SK-N-SH (cell line): ENCODE results near the gene CRMP1. TPM values are rescaled to one million over a fixed set of nuclear protein-coding genes. Genes with fewer than 3 reads are reported as not detected.

Source experiments
- CTCF ChIA-PET: fragments of 300-600, 350-600 bp; formaldehyde crosslinking; extraction: SDS; loops from one replicate; lab custom pipeline; 2021; lab: Yijun Ruan, JAX
- POLR2A ChIA-PET: fragments of 350-600 bp; sonication (Branson Sonifier 250); formaldehyde crosslinking; extraction: SDS; loops from one replicate; lab custom pipeline; 2020; ENCODE audit warnings: antibody characterized with exemption, inconsistent platforms; lab: Yijun Ruan, JAX
- DNase-seq: peaks from one replicate; pipeline ENCODE4 v3.0.0; 2012
- H2AFZ ChIP-seq: fragments of 200-600 bp; sonication (generic); 2 replicates; pipeline ENCODE4 v1.8.1; 2016; ENCODE audit warnings: antibody characterized with exemption, mild to moderate bottlenecking, low read depth
- H3F3A ChIP-seq: fragments of 200-600 bp; sonication (generic); replicated peaks from 2 replicates; pipeline ENCODE3; 2016; ENCODE audit warnings: antibody characterized with exemption, mild to moderate bottlenecking; ENCODE audit not compliant: insufficient read depth
- H3K27ac ChIP-seq, 2 experiments: fragments of 200-500 bp in 1 of 2; fragments of 200-600 bp in 1 of 2; sonication (Bioruptor generic) in 1 of 2; sonication (generic), shearing (Covaris generic) in 1 of 2; 2 replicates each; pipeline versions ENCODE4 v1.5.1 to v1.6.1; 2014 to 2016; ENCODE audit warnings: low read depth in 2 of 2, inconsistent platforms in 1 of 2, low read length in 1 of 2, mild to moderate bottlenecking in 1 of 2, mixed read lengths in 1 of 2
- H3K27me3 ChIP-seq: fragments of 200-600 bp; sonication (generic), shearing (Covaris generic); 2 replicates; pipeline ENCODE4 v1.6.1; 2016; ENCODE audit warnings: mixed run types; ENCODE audit not compliant: insufficient read depth
- H3K36me3 ChIP-seq, 2 experiments: fragments of 200-500 bp in 1 of 2; fragments of 200-600 bp in 1 of 2; sonication (Bioruptor generic) in 1 of 2; sonication (generic) in 1 of 2; replicated peaks in 1 of 2; 2 replicates each; pipeline versions ENCODE3 to v1.5.1; 2014 to 2016; ENCODE audit warnings: low read length in 1 of 2, mild to moderate bottlenecking in 1 of 2; ENCODE audit not compliant: insufficient read depth in 2 of 2, control insufficient read depth in 1 of 2
- H3K4me1 ChIP-seq, 2 experiments: fragments of 200-500 bp in 1 of 2; fragments of 200-600 bp in 1 of 2; sonication (Bioruptor generic) in 1 of 2; sonication (generic), shearing (Covaris generic) in 1 of 2; 2 replicates each; pipeline versions ENCODE4 v1.5.1 to v1.6.1; 2014 to 2016; ENCODE audit warnings: low read depth in 1 of 2, low read length in 1 of 2, mixed run types in 1 of 2; ENCODE audit not compliant: insufficient read depth in 2 of 2, control insufficient read depth in 1 of 2
- H3K4me2 ChIP-seq: fragments of 200-600 bp; sonication (generic), shearing (Covaris generic); 2 replicates; pipeline ENCODE4 v1.6.1; 2017; ENCODE audit warnings: mixed run types
- H3K4me3 ChIP-seq, 2 experiments: fragments of 200-500 bp in 1 of 2; fragments of 200-600 bp in 1 of 2; sonication (Bioruptor generic) in 1 of 2; sonication (generic), shearing (Covaris generic) in 1 of 2; 2 replicates each; pipeline versions ENCODE4 v1.5.1 to v1.8.1; 2014 to 2016; ENCODE audit warnings: low read depth in 2 of 2, inconsistent platforms in 1 of 2, low read length in 1 of 2, mild to moderate bottlenecking in 1 of 2, mixed read lengths in 1 of 2, moderate library complexity in 1 of 2
- H3K79me2 ChIP-seq: fragments of 200-600 bp; sonication (generic); 2 replicates; pipeline ENCODE4 v1.8.1; 2017; ENCODE audit warnings: mild to moderate bottlenecking; ENCODE audit not compliant: insufficient read depth
- H3K9ac ChIP-seq: fragments of 200-600 bp; sonication (generic); 2 replicates; pipeline ENCODE4 v1.6.1; 2017; ENCODE audit warnings: mixed run types
- H3K9me2 ChIP-seq: fragments of 200-600 bp; sonication (generic); 2 replicates; pipeline ENCODE4 v1.6.1; 2017; ENCODE audit warnings: mixed run types
- H3K9me3 ChIP-seq: fragments of 200-600 bp; sonication (generic); 2 replicates; pipeline ENCODE4 v1.6.1; 2017; ENCODE audit warnings: mixed run types, mild to moderate bottlenecking, moderate library complexity
- H4K20me1 ChIP-seq: fragments of 200-600 bp; sonication (generic); 2 replicates; pipeline ENCODE4 v1.6.1; 2017; ENCODE audit warnings: mild to moderate bottlenecking, mixed run types; ENCODE audit not compliant: insufficient read depth
- EZH2phosphoT487 ChIP-seq: fragments of 200-600 bp; sonication (generic); IDR thresholded peaks from 2 replicates; pipeline ENCODE4 v1.6.1; 2017; ENCODE audit warnings: low read depth, mixed run types, mild to moderate bottlenecking, antibody characterized with exemption, moderate library complexity, borderline replicate concordance
- FOXJ3 ChIP-seq: sonication (generic); formaldehyde crosslinking; IDR thresholded peaks from 2 replicates; pipeline ENCODE4 v1.5.1; 2020; ENCODE audit warnings: mild to moderate bottlenecking, missing genetic modification reagents
- GABPA ChIP-seq: IDR thresholded peaks from 2 replicates; pipeline ENCODE4 v1.4.0; 2012; ENCODE audit warnings: low read depth, mild to moderate bottlenecking
- IRF3 ChIP-seq: fragments of 150-350 bp; IDR thresholded peaks from 2 replicates; pipeline ENCODE4 v1.6.1; 2016; ENCODE audit warnings: mild to moderate bottlenecking, low read depth, low read length
- MAX ChIP-seq: IDR thresholded peaks from 2 replicates; pipeline ENCODE4 v1.4.0; 2012; ENCODE audit warnings: low read depth
- MEF2A ChIP-seq: IDR thresholded peaks from 2 replicates; pipeline ENCODE4 v1.4.0; 2012; ENCODE audit warnings: low read depth, borderline replicate concordance
- MXI1 ChIP-seq: IDR thresholded peaks from 2 replicates; pipeline ENCODE4 v1.6.1; 2012; ENCODE audit warnings: mild to moderate bottlenecking, low read depth, low read length, improper control_type of control experiment
- NFIC ChIP-seq: IDR thresholded peaks from 2 replicates; pipeline ENCODE4 v1.4.0; 2012; ENCODE audit warnings: borderline replicate concordance
- NRF1 ChIP-seq: IDR thresholded peaks from 2 replicates; pipeline ENCODE4 v1.6.1; 2012; ENCODE audit warnings: low read depth, mild to moderate bottlenecking, low read length
- POLR2AphosphoS5 ChIP-seq: IDR thresholded peaks from 2 replicates; pipeline ENCODE4 v1.6.1; 2012; ENCODE audit warnings: low read depth, low read length
- RFX5 ChIP-seq: IDR thresholded peaks from 2 replicates; pipeline ENCODE4 v1.6.1; 2012; ENCODE audit warnings: mild to moderate bottlenecking, improper control_type of control experiment, low read length
- RXRA ChIP-seq: IDR thresholded peaks from 2 replicates; pipeline ENCODE4 v1.4.0; 2012; ENCODE audit warnings: low read depth, mild to moderate bottlenecking, borderline replicate concordance
- TCF12 ChIP-seq: IDR thresholded peaks from 2 replicates; pipeline ENCODE4 v1.4.0; 2012
- TEAD4 ChIP-seq: IDR thresholded peaks from 2 replicates; pipeline ENCODE4 v1.4.0; 2012; ENCODE audit warnings: mild to moderate bottlenecking, borderline replicate concordance; ENCODE audit not compliant: insufficient read depth
- YY1 ChIP-seq: IDR thresholded peaks from 2 replicates; pipeline ENCODE4 v1.4.0; 2012; ENCODE audit warnings: low read depth, mild to moderate bottlenecking
- WGBS: methylation state at CpG from one replicate; pipeline ENCODE4 v1.1.6; 2017; ENCODE audit warnings: low lambda C conversion rate; 5-methylcytosine and 5-hydroxymethylcytosine counted together
- polyA plus RNA-seq, 3 experiments: library from polyadenylated mRNA; depleted of rRNA; stranded (reverse); fragments of >200 nt; gene quantifications; 2 replicates each; pipeline ENCODE4 v1.2.3, GENCODE V29; 2012
- TF ChIP-seq, protein P1 (sequence below): fragments of 200-600 bp; sonication (generic); IDR thresholded peaks from 2 replicates; pipeline ENCODE4 v1.6.1; 2017; ENCODE audit warnings: antibody characterized with exemption, mild to moderate bottlenecking, moderate library complexity
- TF ChIP-seq, protein P2 (sequence below): IDR thresholded peaks from 2 replicates; pipeline ENCODE4; 2012
- TF ChIP-seq, protein P3 (sequence below): IDR thresholded peaks from 2 replicates; pipeline ENCODE4 v1.4.0; 2012; ENCODE audit warnings: low read depth, borderline replicate concordance

CRMP1 gene
- polyA plus RNA-seq, 1 of the 3 experiments (the other 2 are of a cell fraction), result 3.4 TPM

GRCh38 chr4:5798462-5798861 is 94.4 kb downstream of the CRMP1 start:
- DNase-seq, result no peak
- POLR2A ChIA-PET, result no interaction called here
- Histone ChIP-seq H3K36me3 (peaks cover 20 to 35% of the 10 kb centered on the region in 2 experiments), H3K9me2 (no peaks in the 10 kb centered on the region), H3K4me3 (no peak overlapping the region), H4K20me1 (no peaks in the 10 kb centered on the region), H3K4me2 (no peak overlapping the region), H3K27me3 (no peaks in the 10 kb centered on the region), H2AFZ (no peak overlapping the region), H3K9ac (no peak overlapping the region), H3K79me2 (no peaks in the 10 kb centered on the region), H3F3A (no peaks in the 10 kb centered on the region), H3K4me1 (peaks cover 0 to 2% of the 10 kb centered on the region in 2 experiments; a peak in 1 of 4 replicates), H3K9me3 (no peaks in the 10 kb centered on the region; the same call in 1 of the 2 replicates), H3K27ac (no peak overlapping the region)
- CTCF ChIA-PET, result interaction anchor here (0.8 kb wide), 1 partner anchor 8 kb away, joined by 4 read pairs; no protein-coding TSS in a partner anchor
- TF ChIP-seq, protein P1, sequence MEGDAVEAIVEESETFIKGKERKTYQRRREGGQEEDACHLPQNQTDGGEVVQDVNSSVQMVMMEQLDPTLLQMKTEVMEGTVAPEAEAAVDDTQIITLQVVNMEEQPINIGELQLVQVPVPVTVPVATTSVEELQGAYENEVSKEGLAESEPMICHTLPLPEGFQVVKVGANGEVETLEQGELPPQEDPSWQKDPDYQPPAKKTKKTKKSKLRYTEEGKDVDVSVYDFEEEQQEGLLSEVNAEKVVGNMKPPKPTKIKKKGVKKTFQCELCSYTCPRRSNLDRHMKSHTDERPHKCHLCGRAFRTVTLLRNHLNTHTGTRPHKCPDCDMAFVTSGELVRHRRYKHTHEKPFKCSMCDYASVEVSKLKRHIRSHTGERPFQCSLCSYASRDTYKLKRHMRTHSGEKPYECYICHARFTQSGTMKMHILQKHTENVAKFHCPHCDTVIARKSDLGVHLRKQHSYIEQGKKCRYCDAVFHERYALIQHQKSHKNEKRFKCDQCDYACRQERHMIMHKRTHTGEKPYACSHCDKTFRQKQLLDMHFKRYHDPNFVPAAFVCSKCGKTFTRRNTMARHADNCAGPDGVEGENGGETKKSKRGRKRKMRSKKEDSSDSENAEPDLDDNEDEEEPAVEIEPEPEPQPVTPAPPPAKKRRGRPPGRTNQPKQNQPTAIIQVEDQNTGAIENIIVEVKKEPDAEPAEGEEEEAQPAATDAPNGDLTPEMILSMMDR, result no peak
- TF ChIP-seq TEAD4 (no peak), NRF1 (no peak), MAX (no peak), YY1 (no peak), GABPA (no peak), IRF3 (no peak), POLR2AphosphoS5 (no peak), MXI1 (no peak), FOXJ3 (CRISPR knock-in tag) (no peak), EZH2phosphoT487 (no peak), RXRA (no peak), MEF2A (no peak), NFIC (no peak), RFX5 (no peak), TCF12 (no peak)
- TF ChIP-seq, protein P2, sequence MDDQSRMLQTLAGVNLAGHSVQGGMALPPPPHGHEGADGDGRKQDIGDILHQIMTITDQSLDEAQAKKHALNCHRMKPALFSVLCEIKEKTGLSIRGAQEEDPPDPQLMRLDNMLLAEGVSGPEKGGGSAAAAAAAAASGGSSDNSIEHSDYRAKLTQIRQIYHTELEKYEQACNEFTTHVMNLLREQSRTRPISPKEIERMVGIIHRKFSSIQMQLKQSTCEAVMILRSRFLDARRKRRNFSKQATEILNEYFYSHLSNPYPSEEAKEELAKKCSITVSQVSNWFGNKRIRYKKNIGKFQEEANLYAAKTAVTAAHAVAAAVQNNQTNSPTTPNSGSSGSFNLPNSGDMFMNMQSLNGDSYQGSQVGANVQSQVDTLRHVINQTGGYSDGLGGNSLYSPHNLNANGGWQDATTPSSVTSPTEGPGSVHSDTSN, result no peak
- TF ChIP-seq, protein P3, sequence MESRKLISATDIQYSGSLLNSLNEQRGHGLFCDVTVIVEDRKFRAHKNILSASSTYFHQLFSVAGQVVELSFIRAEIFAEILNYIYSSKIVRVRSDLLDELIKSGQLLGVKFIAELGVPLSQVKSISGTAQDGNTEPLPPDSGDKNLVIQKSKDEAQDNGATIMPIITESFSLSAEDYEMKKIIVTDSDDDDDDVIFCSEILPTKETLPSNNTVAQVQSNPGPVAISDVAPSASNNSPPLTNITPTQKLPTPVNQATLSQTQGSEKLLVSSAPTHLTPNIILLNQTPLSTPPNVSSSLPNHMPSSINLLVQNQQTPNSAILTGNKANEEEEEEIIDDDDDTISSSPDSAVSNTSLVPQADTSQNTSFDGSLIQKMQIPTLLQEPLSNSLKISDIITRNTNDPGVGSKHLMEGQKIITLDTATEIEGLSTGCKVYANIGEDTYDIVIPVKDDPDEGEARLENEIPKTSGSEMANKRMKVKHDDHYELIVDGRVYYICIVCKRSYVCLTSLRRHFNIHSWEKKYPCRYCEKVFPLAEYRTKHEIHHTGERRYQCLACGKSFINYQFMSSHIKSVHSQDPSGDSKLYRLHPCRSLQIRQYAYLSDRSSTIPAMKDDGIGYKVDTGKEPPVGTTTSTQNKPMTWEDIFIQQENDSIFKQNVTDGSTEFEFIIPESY, result no peak
- 100% methylated on average over 3 of the region's 11 CpGs for WGBS
